ENCODE measurements around the gene RCAN3. TPM values are rescaled to one million over a fixed set of nuclear protein-coding genes. Genes with fewer than 3 reads are reported as not detected.
"Not testable (repeated sequence)": the region's sequence is repeated elsewhere in the genome, so short reads cannot be mapped to it uniquely, and the experiment has no call there.

RCAN3 gene
- total RNA-seq, 4 donors from 2014 or later: 2.9 to 10.1 (median 4.1) TPM

GRCh38 chr1:24528744-24529143 is 26.1 kb downstream of the RCAN3 start:
- TF ChIP-seq, protein P1, sequence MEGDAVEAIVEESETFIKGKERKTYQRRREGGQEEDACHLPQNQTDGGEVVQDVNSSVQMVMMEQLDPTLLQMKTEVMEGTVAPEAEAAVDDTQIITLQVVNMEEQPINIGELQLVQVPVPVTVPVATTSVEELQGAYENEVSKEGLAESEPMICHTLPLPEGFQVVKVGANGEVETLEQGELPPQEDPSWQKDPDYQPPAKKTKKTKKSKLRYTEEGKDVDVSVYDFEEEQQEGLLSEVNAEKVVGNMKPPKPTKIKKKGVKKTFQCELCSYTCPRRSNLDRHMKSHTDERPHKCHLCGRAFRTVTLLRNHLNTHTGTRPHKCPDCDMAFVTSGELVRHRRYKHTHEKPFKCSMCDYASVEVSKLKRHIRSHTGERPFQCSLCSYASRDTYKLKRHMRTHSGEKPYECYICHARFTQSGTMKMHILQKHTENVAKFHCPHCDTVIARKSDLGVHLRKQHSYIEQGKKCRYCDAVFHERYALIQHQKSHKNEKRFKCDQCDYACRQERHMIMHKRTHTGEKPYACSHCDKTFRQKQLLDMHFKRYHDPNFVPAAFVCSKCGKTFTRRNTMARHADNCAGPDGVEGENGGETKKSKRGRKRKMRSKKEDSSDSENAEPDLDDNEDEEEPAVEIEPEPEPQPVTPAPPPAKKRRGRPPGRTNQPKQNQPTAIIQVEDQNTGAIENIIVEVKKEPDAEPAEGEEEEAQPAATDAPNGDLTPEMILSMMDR (IDR thresholded peaks at IDR 0.05): no peak
- DNase-seq (ENCODE audit: low spot score) (no peak), ATAC-seq (ENCODE audit: low FRiP score) (no peak)

DNA sequence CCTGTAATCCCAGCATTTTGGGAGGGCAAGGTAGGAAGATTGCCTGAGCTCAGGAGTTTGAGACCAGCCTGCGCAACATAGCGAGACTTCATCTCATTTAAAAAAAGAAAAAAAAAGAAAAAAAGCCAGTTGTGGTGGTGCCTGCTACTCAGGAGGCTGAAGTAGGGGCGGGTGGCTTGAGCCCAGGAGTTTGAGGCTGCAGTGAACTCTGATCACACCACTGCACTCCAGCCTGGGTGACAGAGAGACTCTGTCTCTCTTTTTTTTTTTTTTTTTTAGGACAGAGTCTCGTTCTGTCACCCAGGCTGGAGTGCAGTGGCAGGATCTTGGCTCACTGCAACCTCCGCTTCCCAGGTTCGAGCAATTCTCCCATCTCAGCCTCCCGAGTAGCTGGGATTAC is 26.7 kb downstream of the RCAN3 start:
- not testable (repeated sequence) for ATAC-seq (ENCODE audit: low FRiP score)

DNA sequence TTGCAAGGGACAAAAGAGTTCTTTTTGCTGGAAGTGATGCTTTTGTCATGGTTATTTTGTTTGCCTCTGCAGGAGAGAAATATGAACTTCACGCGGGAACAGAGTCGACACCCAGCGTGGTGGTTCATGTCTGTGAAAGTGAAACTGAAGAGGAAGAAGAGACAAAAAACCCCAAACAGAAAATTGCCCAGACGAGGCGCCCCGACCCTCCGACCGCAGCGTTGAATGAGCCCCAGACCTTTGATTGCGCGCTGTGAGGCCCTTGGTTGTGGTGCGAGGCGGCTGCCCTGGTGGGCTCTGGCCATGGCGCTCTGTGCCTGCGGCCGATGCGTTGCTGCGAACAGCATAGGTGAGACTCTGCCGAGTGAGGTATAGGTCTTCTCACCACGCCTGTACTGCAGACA is 32.4 kb downstream of the RCAN3 start:
- DNase-seq (ENCODE audit: low spot score) (no peak), ATAC-seq (ENCODE audit: low FRiP score) (no peak)
- TF ChIP-seq, protein P1 (IDR thresholded peaks at IDR 0.05): no peak

More for the DNA sequence above, 26.7 kb downstream of the RCAN3 start:
- DNase-seq (ENCODE audit: low spot score): not testable (repeated sequence)

DNA sequence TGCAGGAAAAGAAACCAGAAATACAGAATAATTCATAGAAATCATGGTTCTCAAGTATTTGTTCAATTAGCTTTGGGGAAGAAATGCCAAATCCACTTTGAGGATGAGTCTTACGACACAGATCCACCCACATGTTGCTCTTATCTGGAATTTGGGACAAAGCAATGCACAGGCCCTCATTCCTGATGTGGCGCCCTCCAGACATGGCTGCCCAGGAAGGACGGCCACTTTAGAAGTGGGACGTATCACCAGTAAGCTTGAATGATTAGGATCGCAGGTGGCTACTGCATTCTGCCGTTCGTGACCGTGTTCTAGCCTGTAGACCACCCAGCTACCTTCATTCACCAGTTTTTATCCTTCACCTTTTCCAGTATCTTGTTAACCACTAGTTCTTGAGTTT is 33.1 kb downstream of the RCAN3 start:
- no peak for DNase-seq (ENCODE audit: low spot score)
- TF ChIP-seq, protein P1 (IDR thresholded peaks at IDR 0.05): no peak
- ATAC-seq (ENCODE audit: low FRiP score): no peak

GRCh38 chr1:24536391-24536840 is 33.8 kb downstream of the RCAN3 start:
- DNase-seq (ENCODE audit: low spot score) (no peak), ATAC-seq (ENCODE audit: low FRiP score) (no peak)
- TF ChIP-seq, protein P1 (IDR thresholded peaks at IDR 0.05): no peak

- TF ChIP-seq, protein P1 (IDR thresholded peaks at IDR 0.05): no peak
- ATAC-seq (ENCODE audit: low FRiP score) (no peak), DNase-seq (ENCODE audit: low spot score) (no peak)
These were observed 37.6 kb downstream of the RCAN3 start for GRCh38 chr1:24540051-24540905.

GRCh38 chr1:24540906-24541710 is 38.5 kb downstream of the RCAN3 start:
- DNase-seq (ENCODE audit: low spot score) (no peak), ATAC-seq (ENCODE audit: low FRiP score) (no peak)
- TF ChIP-seq, protein P1 (IDR thresholded peaks at IDR 0.05): no peak
